GM21381 (cell line): ENCODE results near the gene ZNF281.
A peak's percentile ranks its signal among the peaks of the same experiment; 100 is the strongest.
"Not testable (repeated sequence)": the region's sequence is repeated elsewhere in the genome, so short reads cannot be mapped to it uniquely, and the experiment has no call there.

Experiments used
- ATAC-seq: cut with Tn5 transposase; IDR thresholded peaks from one replicate; pipeline ENCODE4 v1.9.1; 2021; ENCODE audit warnings: mild to moderate bottlenecking, moderate library complexity; ENCODE audit not compliant: unreplicated experiment

Gene ZNF281

DNA sequence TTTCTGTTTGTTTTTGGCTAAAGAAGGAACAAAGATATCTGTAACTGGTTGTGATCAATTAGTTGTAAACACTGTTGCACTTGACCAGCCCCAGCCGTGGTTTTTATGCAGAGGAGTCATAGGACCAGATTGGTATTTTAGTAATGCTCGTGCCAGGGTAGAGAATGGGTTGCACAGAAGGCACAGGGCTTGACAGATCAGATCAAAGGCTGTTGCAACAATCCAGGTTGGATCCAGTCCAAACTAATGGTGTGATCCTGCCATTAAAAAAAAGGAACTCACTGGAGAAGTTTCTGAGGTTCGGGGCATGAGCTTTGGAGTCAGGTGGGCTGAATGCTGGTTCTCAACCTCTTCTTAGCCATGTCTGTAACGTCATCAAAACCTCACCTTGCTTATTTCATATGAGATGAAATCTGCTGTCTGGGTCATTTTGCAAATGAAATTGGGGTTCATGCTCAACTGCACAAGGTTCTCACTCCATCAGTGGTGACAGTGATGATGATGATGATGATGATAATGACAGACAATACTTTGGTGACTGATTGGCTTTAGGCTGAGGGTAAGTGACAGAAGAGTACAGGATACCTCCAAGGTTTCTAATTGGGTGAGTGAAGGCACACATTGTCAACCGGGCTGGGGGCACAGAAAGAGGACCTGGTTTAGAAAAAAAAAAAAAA is 43.1 kb downstream of the ZNF281 start:
- ATAC-seq: no peak

- ATAC-seq: no peak
Measured at GRCh38 chr1:200365897-200366426, 43.9 kb downstream of the ZNF281 start.

GRCh38 chr1:200364831-200365230 is 45.0 kb downstream of the ZNF281 start:
- no peak for ATAC-seq

DNA sequence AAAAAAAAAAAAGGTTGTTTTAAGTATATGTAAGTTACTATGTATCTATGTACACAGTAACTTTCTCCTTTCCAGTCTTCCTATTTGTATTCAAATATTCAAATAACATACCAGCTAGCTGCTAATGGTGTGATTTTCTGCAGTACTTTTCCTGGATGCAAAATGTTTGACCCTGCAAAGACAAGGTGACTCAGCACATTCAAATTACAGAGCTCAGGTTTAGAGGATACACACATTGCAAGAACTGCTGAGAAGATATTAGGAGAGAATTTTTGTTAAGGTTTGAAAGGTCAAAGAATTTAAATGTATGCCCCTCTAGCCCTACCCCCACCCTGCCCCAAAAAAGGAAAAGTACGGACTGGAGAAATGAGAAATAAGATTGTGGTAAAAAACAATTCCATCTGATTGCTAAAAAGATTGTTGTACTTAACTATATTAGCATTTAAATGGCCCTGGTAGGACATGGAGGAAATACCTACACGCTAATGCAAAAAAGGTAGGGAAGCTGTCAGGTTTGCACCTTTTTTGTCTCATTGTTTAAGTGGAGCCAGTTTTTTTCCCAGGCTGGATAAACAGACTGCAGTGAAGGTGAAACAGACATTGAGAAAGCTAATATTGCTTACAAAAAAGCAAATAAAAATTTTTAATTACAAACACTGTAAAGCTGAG is 45.6 kb downstream of the ZNF281 start:
- no peak for ATAC-seq

GRCh38 chr1:200363264-200363933 is 46.4 kb downstream of the ZNF281 start:
- no peak for ATAC-seq

DNA sequence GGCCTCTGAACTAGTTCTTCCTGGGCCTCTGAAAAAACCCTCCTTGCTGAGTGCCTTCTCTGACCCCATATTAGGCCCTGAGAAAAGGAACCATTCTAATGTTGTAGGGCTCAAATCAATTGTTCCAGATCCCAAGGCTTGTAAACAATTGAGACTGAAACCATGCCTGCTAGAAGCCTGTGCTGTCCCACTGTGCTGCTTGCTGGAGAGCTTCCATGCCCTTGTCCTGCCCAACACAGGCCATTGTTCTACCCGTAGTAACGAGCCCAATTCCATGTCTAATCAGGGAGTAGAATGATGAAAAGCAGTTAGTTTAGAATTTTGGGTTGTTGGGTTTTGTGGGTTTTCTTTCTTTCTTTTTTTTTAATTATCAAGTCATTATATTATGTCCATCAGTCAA is 47.4 kb downstream of the ZNF281 start:
- no peak for ATAC-seq

GRCh38 chr1:200359610-200360163 is 50.1 kb downstream of the ZNF281 start:
- ATAC-seq: no peak

GRCh38 chr1:200357925-200358324 is 51.9 kb downstream of the ZNF281 start:
- ATAC-seq: not testable (repeated sequence)

- peak; percentile 53 for ATAC-seq
Measured at GRCh38 chr1:200355801-200356200, 54.0 kb downstream of the ZNF281 start.
